Duodenal mucosa (tissue), 2 donors: ENCODE measurements around the gene SDK2.
"Not testable (repeated sequence)": the region's sequence is repeated elsewhere in the genome, so short reads cannot be mapped to it uniquely, and the experiment has no call there.

Experiments
- H3K27ac ChIP-seq: one replicate; pipeline ENCODE4 v1.7.0; 2013; ENCODE audit warnings: low read depth, low read length
- H3K27me3 ChIP-seq, 2 donors: one replicate each; pipeline ENCODE4 v1.7.0; 2013; ENCODE audit warnings: low read length in 2 of 2, control low read depth in 1 of 2; ENCODE audit not compliant: insufficient read depth in 2 of 2, control insufficient read depth in 1 of 2
- H3K36me3 ChIP-seq, 2 donors: one replicate each; pipeline ENCODE4 v1.7.0; 2013; ENCODE audit warnings: low read length in 2 of 2, control low read depth in 1 of 2; ENCODE audit not compliant: insufficient read depth in 2 of 2, control insufficient read depth in 1 of 2
- H3K4me1 ChIP-seq, 2 donors: one replicate each; pipeline ENCODE4 v1.7.0; 2013; ENCODE audit warnings: low read length in 2 of 2, control low read depth in 1 of 2; ENCODE audit not compliant: insufficient read depth in 2 of 2, control insufficient read depth in 1 of 2
- H3K4me3 ChIP-seq, 2 donors: one replicate each; pipeline ENCODE4 v1.7.0; 2013; ENCODE audit warnings: low read length in 2 of 2, low read depth in 1 of 2
- H3K9ac ChIP-seq, 2 donors: one replicate each; pipeline ENCODE4 v1.7.0; 2013; ENCODE audit warnings: low read length in 2 of 2, low read depth in 1 of 2
- H3K9me3 ChIP-seq, 2 donors: one replicate each; pipeline ENCODE4 v1.7.0; 2013; ENCODE audit warnings: low read length in 2 of 2, control low read depth in 1 of 2; ENCODE audit not compliant: control insufficient read depth in 1 of 2

The SDK2 gene

DNA sequence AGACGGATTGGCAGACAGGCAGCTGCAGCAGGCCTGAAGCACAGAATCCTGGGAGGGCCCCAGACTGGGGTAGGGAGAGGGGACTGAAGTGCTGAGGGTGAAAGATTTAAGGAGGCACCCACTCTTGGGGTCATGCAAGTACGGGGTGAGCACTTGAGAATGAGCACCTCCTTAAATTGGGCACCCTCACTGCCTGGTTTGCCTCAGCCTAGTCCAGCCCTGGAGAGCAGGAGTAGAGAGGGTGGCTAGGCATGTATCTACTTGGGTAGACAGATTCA is 178.4 kb downstream of the SDK2 start:
- no peak overlapping the region for H3K27ac ChIP-seq
- no peak overlapping the region for H3K4me3 ChIP-seq
- H3K36me3 ChIP-seq = no peaks in the 10 kb centered on the region
- peaks cover 7% of the 10 kb centered on the region in 2 donors for H3K4me1 ChIP-seq
- no peaks in the 10 kb centered on the region for H3K27me3 ChIP-seq
- no peak overlapping the region for H3K9ac ChIP-seq
- H3K9me3 ChIP-seq = peaks cover 0 to 3% of the 10 kb centered on the region in 2 donors

- Histone ChIP-seq H3K4me1 (peaks cover 7% of the 10 kb centered on the region in 2 donors), H3K27ac (no peak overlapping the region), H3K27me3 (no peaks in the 10 kb centered on the region), H3K9me3 (peaks cover 0 to 3% of the 10 kb centered on the region in 2 donors), H3K4me3 (no peak overlapping the region), H3K36me3 (no peaks in the 10 kb centered on the region), H3K9ac (no peak overlapping the region)
Observed at GRCh38 chr17:73465130-73465952, 178.9 kb downstream of the SDK2 start.

DNA sequence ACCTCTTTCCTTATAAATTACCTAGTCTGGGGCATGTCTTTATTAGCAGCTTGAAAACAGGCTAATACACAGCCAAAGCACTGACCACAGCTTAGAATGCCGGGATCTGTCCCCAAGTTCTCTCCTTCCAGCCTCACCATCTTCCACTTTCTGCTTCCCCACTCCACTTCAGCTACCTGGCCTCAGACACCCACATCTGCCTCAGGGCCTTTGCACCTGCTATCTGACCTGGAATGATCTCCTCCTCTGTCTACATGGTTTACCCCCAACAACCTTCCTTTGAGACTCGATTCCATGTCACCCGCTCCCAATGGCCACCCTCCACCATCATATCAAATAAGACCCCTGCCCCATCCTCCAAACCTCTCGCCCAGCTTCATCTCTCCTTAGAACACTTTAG is 179.8 kb downstream of the SDK2 start:
- Histone ChIP-seq H3K27ac (no peak overlapping the region), H3K36me3 (no peaks in the 10 kb centered on the region), H3K27me3 (no peaks in the 10 kb centered on the region), H3K4me3 (no peak overlapping the region), H3K9me3 (peaks cover 0 to 3% of the 10 kb centered on the region in 2 donors), H3K9ac (no peak overlapping the region), H3K4me1 (peaks cover 5% of the 10 kb centered on the region in 2 donors)

DNA sequence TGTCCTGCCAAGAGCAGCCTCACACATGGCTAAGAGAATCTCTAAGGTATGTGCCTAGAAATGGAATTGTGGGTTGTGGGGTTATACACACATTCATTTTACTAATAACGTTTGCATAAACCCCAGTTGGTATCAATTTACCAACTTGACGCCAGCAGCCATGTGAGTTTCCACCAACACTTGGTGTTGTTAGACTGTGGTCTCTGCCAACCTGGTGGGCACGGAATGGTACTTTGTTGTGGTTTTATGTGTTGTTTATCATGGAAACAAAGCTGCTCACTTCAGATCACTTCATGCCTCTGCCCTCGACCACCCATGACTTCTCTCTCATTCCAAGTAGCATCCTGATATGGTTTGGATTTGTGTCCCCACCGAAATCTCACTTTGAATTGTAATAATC is 180.4 kb downstream of the SDK2 start:
- H3K27me3 ChIP-seq = no peaks in the 10 kb centered on the region
- no peak overlapping the region for H3K27ac ChIP-seq
- peaks cover 0 to 3% of the 10 kb centered on the region in 2 donors for H3K9me3 ChIP-seq
- no peak overlapping the region for H3K4me3 ChIP-seq
- H3K36me3 ChIP-seq = no peaks in the 10 kb centered on the region
- no peak overlapping the region for H3K9ac ChIP-seq
- H3K4me1 ChIP-seq = no peaks in the 10 kb centered on the region

DNA sequence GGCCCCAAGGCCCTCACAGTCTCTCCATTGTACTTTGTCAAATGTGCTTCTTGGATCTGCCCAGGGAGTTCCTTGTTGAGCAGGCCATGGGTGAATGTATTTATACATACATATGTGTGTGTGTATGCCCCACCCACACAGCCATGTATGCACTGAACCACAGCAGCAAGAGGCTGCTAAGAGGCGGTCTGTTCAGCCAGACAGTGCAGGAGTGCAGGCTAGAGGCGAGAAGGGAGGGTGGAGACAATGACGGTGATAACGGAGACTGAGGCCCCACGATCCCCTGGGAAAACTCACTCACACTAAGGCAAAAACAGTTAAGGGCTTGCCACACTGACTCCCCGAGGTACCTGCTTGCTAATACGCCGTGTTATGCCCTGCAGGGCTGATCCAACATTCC is 181.4 kb downstream of the SDK2 start:
- no peak overlapping the region for H3K9ac ChIP-seq
- no peak overlapping the region for H3K27ac ChIP-seq
- H3K4me3 ChIP-seq = no peak overlapping the region
- peaks cover 0 to 3% of the 10 kb centered on the region in 2 donors for H3K9me3 ChIP-seq
- H3K4me1 ChIP-seq = no peaks in the 10 kb centered on the region
- H3K27me3 ChIP-seq = no peaks in the 10 kb centered on the region
- H3K36me3 ChIP-seq = no peaks in the 10 kb centered on the region

DNA sequence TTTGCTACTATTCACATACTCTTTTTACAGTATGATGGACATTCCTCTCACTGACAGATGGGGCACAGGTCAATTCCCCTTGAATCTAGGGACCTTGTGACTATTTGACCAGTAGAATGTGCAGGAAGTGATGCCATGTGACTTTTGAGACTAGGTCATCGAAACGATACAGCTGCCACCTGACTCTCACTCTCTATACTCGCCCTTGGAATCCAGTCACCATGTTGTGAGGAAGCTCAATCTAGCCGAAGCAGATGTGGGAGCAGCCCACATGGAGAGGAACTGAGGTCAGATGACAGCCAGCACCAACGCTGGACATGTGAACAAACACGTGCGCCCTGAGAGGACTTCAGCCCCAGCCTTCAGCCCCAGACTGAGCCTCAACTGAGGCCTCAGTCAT is 184.3 kb downstream of the SDK2 start:
- Histone ChIP-seq H3K4me3 (no peak overlapping the region), H3K36me3 (no peaks in the 10 kb centered on the region), H3K4me1 (no peaks in the 10 kb centered on the region), H3K9me3 (peaks cover 0 to 3% of the 10 kb centered on the region in 2 donors), H3K9ac (no peak overlapping the region), H3K27me3 (peaks cover 0 to 5% of the 10 kb centered on the region in 2 donors), H3K27ac (no peak overlapping the region)

GRCh38 chr17:73455767-73456166 is 188.5 kb downstream of the SDK2 start:
- H3K9me3 ChIP-seq = no peaks in the 10 kb centered on the region
- no peak overlapping the region for H3K4me3 ChIP-seq
- H3K9ac ChIP-seq = no peak overlapping the region
- H3K4me1 ChIP-seq = no peaks in the 10 kb centered on the region
- no peak overlapping the region for H3K27ac ChIP-seq
- peaks cover 2 to 5% of the 10 kb centered on the region in 2 donors for H3K27me3 ChIP-seq
- no peaks in the 10 kb centered on the region for H3K36me3 ChIP-seq

DNA sequence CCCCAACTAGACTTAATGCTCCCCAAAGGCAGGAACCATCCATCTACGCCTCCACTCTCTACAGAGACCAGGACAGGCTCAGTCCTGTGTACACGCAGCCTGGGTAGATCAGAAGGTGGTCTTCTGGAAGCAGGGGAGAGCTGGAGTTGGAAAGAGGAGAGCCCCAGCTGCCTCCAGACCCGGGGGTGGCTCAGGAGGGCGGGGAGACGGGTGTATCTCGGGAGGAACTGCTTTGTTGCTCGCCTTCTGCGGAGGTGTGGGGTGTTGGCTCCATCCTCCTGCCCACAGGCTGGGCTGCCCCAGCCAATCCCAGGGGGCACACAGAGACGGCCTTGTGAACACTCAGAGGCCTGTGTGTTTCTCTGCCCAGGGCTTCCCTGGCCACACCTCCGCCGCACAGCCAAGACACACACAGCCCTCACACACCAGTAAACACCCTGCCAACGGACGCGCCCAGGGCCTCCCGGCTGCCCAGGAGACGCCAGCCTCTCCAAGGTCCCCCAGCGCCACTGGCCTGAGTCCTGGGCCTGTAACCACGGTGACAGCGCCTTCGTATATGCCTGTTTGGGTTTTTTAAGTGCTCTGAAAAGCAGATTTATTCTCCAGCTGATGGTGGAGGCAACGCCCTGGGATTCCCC is 189.1 kb downstream of the SDK2 start:
- no peak overlapping the region for H3K9ac ChIP-seq
- H3K4me1 ChIP-seq = no peaks in the 10 kb centered on the region
- H3K36me3 ChIP-seq = no peaks in the 10 kb centered on the region
- peaks cover 2 to 5% of the 10 kb centered on the region in 2 donors for H3K27me3 ChIP-seq
- H3K9me3 ChIP-seq = no peaks in the 10 kb centered on the region
- no peak overlapping the region for H3K4me3 ChIP-seq
- H3K27ac ChIP-seq = no peak overlapping the region

- not testable (repeated sequence) for H3K9me3 ChIP-seq, H3K27me3 ChIP-seq, H3K27ac ChIP-seq, H3K9ac ChIP-seq, H3K4me1 ChIP-seq, H3K4me3 ChIP-seq, H3K36me3 ChIP-seq
Observed at GRCh38 chr17:73453494-73453893, 190.8 kb downstream of the SDK2 start.

- H3K27ac ChIP-seq = no peak overlapping the region
- no peaks in the 10 kb centered on the region for H3K9me3 ChIP-seq
- H3K4me3 ChIP-seq = no peak overlapping the region
- H3K4me1 ChIP-seq = no peaks in the 10 kb centered on the region
- peaks cover 2 to 5% of the 10 kb centered on the region in 2 donors for H3K27me3 ChIP-seq
- no peaks in the 10 kb centered on the region for H3K36me3 ChIP-seq
- H3K9ac ChIP-seq = no peak overlapping the region
Observed at GRCh38 chr17:73453090-73453489, 191.2 kb downstream of the SDK2 start.
